ENCODE measurements around the gene MSRB3. TPM values are rescaled to one million over a fixed set of nuclear protein-coding genes. Genes with fewer than 3 reads are reported as not detected.

The MSRB3 gene
- polyA plus RNA-seq, 1 donor from 2014 or later = 0.19 TPM

DNA sequence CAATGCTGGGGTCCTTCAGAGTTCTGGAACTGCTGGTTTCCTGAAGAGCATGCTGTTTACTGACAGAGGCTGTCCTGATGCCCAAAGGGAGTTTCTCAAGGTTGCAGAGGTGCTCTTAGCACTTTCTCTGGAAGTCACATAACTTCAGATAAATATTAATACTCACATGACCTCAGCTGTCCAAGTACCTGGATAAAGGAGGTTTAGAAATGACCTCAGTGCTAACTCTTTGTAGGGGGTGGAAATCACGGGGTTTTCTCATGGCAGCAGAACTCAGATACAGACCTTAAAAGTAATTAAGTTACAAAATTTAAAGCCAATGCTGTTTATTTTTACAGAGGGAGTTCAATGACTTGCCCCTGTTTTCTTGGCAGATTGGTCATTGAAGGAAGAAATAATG lies 225.9 kb downstream of the MSRB3 start:
- no peaks in the 10 kb centered on the region for H3F3A ChIP-seq (ENCODE audit: insufficient read depth, low read length, poor library complexity, severe bottlenecking)

DNA sequence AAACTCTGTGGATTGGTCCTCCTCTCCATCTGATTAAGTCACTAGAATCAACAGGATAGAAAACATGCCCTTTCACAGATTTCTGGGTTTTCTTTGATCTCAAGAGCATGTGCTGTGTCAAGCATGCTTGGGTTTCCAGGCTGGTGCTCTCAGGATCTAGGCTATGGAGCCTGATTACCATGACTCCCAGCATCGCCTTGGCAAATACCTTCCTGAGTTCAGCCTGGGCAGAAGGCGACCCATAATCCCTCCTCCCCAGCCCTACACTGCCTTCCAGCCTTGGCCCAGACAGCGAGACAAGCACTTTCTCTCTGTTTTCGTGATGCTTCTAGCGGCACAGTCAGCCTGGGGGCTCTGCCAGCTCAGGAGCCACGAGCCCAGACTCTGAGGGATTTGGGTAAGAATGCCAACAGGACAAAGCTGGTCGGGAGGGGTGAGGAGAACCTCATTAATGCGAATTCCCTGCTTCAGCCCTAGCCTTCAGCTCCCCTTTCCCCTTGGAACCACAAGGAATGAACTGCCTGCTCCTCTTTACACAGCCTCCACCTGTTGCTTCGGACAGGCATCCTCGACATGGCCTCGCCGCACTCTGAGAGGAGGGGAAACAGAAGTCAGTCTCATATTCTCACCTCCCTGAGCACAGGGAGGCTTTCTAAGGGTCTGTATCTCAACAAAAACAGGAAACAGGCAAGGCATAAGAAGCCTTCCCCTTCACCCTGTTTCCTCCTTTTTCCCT lies 227.1 kb downstream of the MSRB3 start:
- Histone ChIP-seq H3K27ac (ENCODE audit: low read length) (no peak overlapping the region), H2AFZ (ENCODE audit: low read depth, low read length) (no peak overlapping the region), H3K4me2 (ENCODE audit: low read length) (no peak overlapping the region), H4K20me1 (ENCODE audit: insufficient read depth) (no peaks in the 10 kb centered on the region), H3K9me3 (ENCODE audit: low read length) (no peaks in the 10 kb centered on the region), H3K9ac (ENCODE audit: low read length) (no peak overlapping the region), H3K79me2 (replicated peaks; ENCODE audit: insufficient read depth, low read length) (no peaks in the 10 kb centered on the region), H3K27me3 (ENCODE audit: insufficient read depth, low read depth, low read length) (no peaks in the 10 kb centered on the region), H3K36me3 (ENCODE audit: insufficient read depth, low read length) (no peaks in the 10 kb centered on the region), H3F3A (ENCODE audit: insufficient read depth, low read length, poor library complexity, severe bottlenecking) (peaks cover 1% of the 10 kb centered on the region), H3K9me2 (ENCODE audit: insufficient read depth, low read length) (no peaks in the 10 kb centered on the region), H3K4me3 (ENCODE audit: low read length) (no peak overlapping the region)
- TF ChIP-seq EZH2 (IDR thresholded peaks at IDR 0.05; ENCODE audit: borderline replicate concordance, insufficient read depth, low read length, poor library complexity, severe bottlenecking) = no peak
- TF ChIP-seq TAF1 (IDR thresholded peaks at IDR 0.05; ENCODE audit: low read depth) = no peak

More for the DNA sequence above, 225.9 kb downstream of the MSRB3 start:
- H3K4me2 ChIP-seq (ENCODE audit: low read length) = no peak overlapping the region
- TF ChIP-seq, protein P1, sequence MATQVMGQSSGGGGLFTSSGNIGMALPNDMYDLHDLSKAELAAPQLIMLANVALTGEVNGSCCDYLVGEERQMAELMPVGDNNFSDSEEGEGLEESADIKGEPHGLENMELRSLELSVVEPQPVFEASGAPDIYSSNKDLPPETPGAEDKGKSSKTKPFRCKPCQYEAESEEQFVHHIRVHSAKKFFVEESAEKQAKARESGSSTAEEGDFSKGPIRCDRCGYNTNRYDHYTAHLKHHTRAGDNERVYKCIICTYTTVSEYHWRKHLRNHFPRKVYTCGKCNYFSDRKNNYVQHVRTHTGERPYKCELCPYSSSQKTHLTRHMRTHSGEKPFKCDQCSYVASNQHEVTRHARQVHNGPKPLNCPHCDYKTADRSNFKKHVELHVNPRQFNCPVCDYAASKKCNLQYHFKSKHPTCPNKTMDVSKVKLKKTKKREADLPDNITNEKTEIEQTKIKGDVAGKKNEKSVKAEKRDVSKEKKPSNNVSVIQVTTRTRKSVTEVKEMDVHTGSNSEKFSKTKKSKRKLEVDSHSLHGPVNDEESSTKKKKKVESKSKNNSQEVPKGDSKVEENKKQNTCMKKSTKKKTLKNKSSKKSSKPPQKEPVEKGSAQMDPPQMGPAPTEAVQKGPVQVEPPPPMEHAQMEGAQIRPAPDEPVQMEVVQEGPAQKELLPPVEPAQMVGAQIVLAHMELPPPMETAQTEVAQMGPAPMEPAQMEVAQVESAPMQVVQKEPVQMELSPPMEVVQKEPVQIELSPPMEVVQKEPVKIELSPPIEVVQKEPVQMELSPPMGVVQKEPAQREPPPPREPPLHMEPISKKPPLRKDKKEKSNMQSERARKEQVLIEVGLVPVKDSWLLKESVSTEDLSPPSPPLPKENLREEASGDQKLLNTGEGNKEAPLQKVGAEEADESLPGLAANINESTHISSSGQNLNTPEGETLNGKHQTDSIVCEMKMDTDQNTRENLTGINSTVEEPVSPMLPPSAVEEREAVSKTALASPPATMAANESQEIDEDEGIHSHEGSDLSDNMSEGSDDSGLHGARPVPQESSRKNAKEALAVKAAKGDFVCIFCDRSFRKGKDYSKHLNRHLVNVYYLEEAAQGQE (IDR thresholded peaks at IDR 0.05; ENCODE audit: borderline replicate concordance) = no peak
- no peak for TF ChIP-seq RAD21 (conservative IDR thresholded peaks at IDR 0.05)
- no peak for TF ChIP-seq EP300 (conservative IDR thresholded peaks at IDR 0.05; ENCODE audit: poor library complexity, severe bottlenecking)
- TF ChIP-seq MXI1 (conservative IDR thresholded peaks at IDR 0.05; ENCODE audit: poor library complexity, severe bottlenecking) = no peak
- no peak overlapping the region for H2AFZ ChIP-seq (ENCODE audit: low read depth, low read length)
- no peak overlapping the region for H3K9ac ChIP-seq (ENCODE audit: low read length)
- H3K9me2 ChIP-seq (ENCODE audit: insufficient read depth, low read length) = no peaks in the 10 kb centered on the region
- H3K79me2 ChIP-seq (replicated peaks; ENCODE audit: insufficient read depth, low read length) = no peaks in the 10 kb centered on the region
- no peaks in the 10 kb centered on the region for H3K27me3 ChIP-seq (ENCODE audit: insufficient read depth, low read depth, low read length)
- no peak overlapping the region for H3K27ac ChIP-seq (ENCODE audit: low read length)
- H3K36me3 ChIP-seq (ENCODE audit: insufficient read depth, low read length) = no peaks in the 10 kb centered on the region
- H3K4me3 ChIP-seq (ENCODE audit: low read length) = no peak overlapping the region
- H3K9me3 ChIP-seq (ENCODE audit: low read length) = no peaks in the 10 kb centered on the region
- no peaks in the 10 kb centered on the region for H4K20me1 ChIP-seq (ENCODE audit: insufficient read depth)

DNA sequence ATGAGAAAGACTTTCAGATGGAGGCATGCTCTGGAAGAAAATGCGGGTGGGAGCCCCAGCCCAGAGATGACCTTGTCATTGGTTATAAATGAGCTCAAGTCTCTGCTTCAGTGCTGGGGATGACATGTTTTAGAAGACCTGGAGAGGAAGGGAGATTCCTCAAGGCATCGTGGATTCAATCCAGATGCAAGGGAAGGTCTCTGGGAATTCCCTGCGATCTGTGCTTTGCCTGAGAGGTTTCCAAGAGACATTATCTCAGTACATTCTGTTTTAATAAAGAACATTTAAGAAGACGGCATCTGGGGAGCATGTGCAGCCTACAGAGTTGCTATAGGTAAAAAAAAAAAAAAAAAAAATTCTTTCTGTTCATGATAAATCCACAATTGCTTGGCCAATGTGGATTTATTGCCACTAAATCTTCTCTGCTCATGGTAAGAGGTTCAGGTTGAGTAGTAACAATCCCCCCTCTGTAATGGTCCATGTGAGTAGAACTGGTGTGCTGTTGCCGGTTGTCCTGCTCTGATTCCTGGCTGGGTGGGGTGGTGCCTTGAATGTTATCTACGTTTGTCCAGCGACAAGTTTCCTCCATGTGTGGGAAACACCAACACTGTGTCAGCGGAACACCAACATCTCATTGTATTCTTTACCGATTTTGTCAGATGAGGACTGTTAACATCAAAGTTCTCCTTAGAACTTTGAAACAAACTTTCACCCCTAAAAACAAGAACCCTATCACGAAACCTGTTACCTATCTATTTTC lies 230.0 kb downstream of the MSRB3 start:
- Histone ChIP-seq H3F3A (ENCODE audit: insufficient read depth, low read length, poor library complexity, severe bottlenecking) (peaks cover 3% of the 10 kb centered on the region), H3K36me3 (ENCODE audit: insufficient read depth, low read length) (no peaks in the 10 kb centered on the region), H3K4me2 (ENCODE audit: low read length) (no peak overlapping the region), H3K79me2 (replicated peaks; ENCODE audit: insufficient read depth, low read length) (no peaks in the 10 kb centered on the region), H3K9me3 (ENCODE audit: low read length) (no peaks in the 10 kb centered on the region), H3K9me2 (ENCODE audit: insufficient read depth, low read length) (no peaks in the 10 kb centered on the region), H4K20me1 (ENCODE audit: insufficient read depth) (no peaks in the 10 kb centered on the region), H3K9ac (ENCODE audit: low read length) (no peak overlapping the region), H3K27ac (ENCODE audit: low read length) (no peak overlapping the region), H3K4me3 (ENCODE audit: low read length) (no peak overlapping the region), H2AFZ (ENCODE audit: low read depth, low read length) (no peak overlapping the region), H3K27me3 (ENCODE audit: insufficient read depth, low read depth, low read length) (no peaks in the 10 kb centered on the region)
- TF ChIP-seq MXI1 (conservative IDR thresholded peaks at IDR 0.05; ENCODE audit: poor library complexity, severe bottlenecking) = no peak
